GM18507 (cell line): ENCODE measurements around the gene GPC5.
"Not testable (repeated sequence)": the region's sequence is repeated elsewhere in the genome, so short reads cannot be mapped to it uniquely, and the experiment has no call there.

ENCODE experiments used
- DNase-seq: peaks from one replicate; pipeline ENCODE4 v3.0.0; 2011; ENCODE audit warnings: low read depth; ENCODE audit not compliant: insufficient read length; ENCODE audit errors: extremely low spot score
- FAIRE-seq: peaks from 2 replicates; lab custom pipeline; 2011; peaks lifted over from hg19 to GRCh38; lab: Jason Lieb, UNC

The GPC5 gene

GRCh38 chr13:91426913-91427312 lies 28.5 kb downstream of the GPC5 start:
- DNase-seq, result no peak
- FAIRE-seq, result no peak

- FAIRE-seq, result not testable (repeated sequence)
Observed at GRCh38 chr13:91438674-91439073, 40.3 kb downstream of the GPC5 start.

GRCh38 chr13:91450913-91451312 lies 52.5 kb downstream of the GPC5 start:
- FAIRE-seq, result no peak
- DNase-seq, result no peak

More at GRCh38 chr13:91438674-91439073, 40.3 kb downstream of the GPC5 start:
- DNase-seq, result not testable (repeated sequence)

GRCh38 chr13:91454666-91455065 lies 56.2 kb downstream of the GPC5 start:
- FAIRE-seq (no peak), DNase-seq (no peak)

- DNase-seq (no peak), FAIRE-seq (no peak)
Observed at GRCh38 chr13:91456837-91457236, 58.4 kb downstream of the GPC5 start.

GRCh38 chr13:91459485-91459884 lies 61.1 kb downstream of the GPC5 start:
- no peak for FAIRE-seq
- no peak for DNase-seq

- FAIRE-seq (no peak), DNase-seq (no peak)
Observed at GRCh38 chr13:91464336-91464735, 65.9 kb downstream of the GPC5 start.

- no peak for FAIRE-seq
- DNase-seq, result no peak
Observed at GRCh38 chr13:91467236-91467635, 68.8 kb downstream of the GPC5 start.

GRCh38 chr13:91468301-91468700 lies 69.9 kb downstream of the GPC5 start:
- FAIRE-seq (no peak), DNase-seq (no peak)

- DNase-seq (no peak), FAIRE-seq (no peak)
Observed at GRCh38 chr13:91470084-91470621, 71.7 kb downstream of the GPC5 start.

GRCh38 chr13:91470681-91471080 lies 72.3 kb downstream of the GPC5 start:
- no peak for FAIRE-seq

GRCh38 chr13:91482427-91482826 lies 84.0 kb downstream of the GPC5 start:
- DNase-seq, result no peak
- FAIRE-seq, result no peak

More at GRCh38 chr13:91470681-91471080, 72.3 kb downstream of the GPC5 start:
- DNase-seq, result no peak

- no peak for DNase-seq
- FAIRE-seq, result no peak
Observed at GRCh38 chr13:91491980-91492379, 93.6 kb downstream of the GPC5 start.

- FAIRE-seq, result no peak
- DNase-seq, result no peak
Observed at GRCh38 chr13:91493442-91493841, 95.0 kb downstream of the GPC5 start.

GRCh38 chr13:91498298-91498697 lies 99.9 kb downstream of the GPC5 start:
- FAIRE-seq (no peak), DNase-seq (no peak)

- DNase-seq (no peak), FAIRE-seq (no peak)
Observed at GRCh38 chr13:91504216-91504615, 105.8 kb downstream of the GPC5 start.

- DNase-seq (no peak), FAIRE-seq (no peak)
Observed at GRCh38 chr13:91506759-91507158, 108.3 kb downstream of the GPC5 start.

- FAIRE-seq (no peak), DNase-seq (no peak)
Observed at GRCh38 chr13:91510058-91510457, 111.6 kb downstream of the GPC5 start.

GRCh38 chr13:91513790-91514189 lies 115.4 kb downstream of the GPC5 start:
- no peak for DNase-seq
- no peak for FAIRE-seq

- no peak for FAIRE-seq
- DNase-seq, result no peak
Observed at GRCh38 chr13:91516799-91517198, 118.4 kb downstream of the GPC5 start.

GRCh38 chr13:91520952-91521351 lies 122.5 kb downstream of the GPC5 start:
- no peak for FAIRE-seq
- no peak for DNase-seq

- FAIRE-seq (no peak), DNase-seq (no peak)
Observed at GRCh38 chr13:91523116-91523515, 124.7 kb downstream of the GPC5 start.
